A673 (cell line): ENCODE results near the gene PIP4K2C. TPM values are rescaled to one million over a fixed set of nuclear protein-coding genes. Genes with fewer than 3 reads are reported as not detected.

Source experiments
- BruUV-seq: library from RNA; stranded (reverse); fragments of 400-500 nt; replicated peaks from 2 replicates; lab custom pipeline; 2021; lab: Mats Ljungman, UMichigan
- CTCF ChIA-PET: fragments of 300-600 bp; sonication (Branson Sonifier 250); formaldehyde crosslinking; loops from one replicate; lab custom pipeline; 2022; ENCODE audit warnings: antibody characterized with exemption; lab: Charles Lee
- POLR2A ChIA-PET: fragments of 300-600 bp; sonication (Branson Sonifier 250); formaldehyde crosslinking; loops from one replicate; lab custom pipeline; 2022; ENCODE audit warnings: antibody characterized with exemption; ENCODE audit not compliant: low non-redundant PET; lab: Charles Lee
- DNase-seq: peaks from one replicate; pipeline ENCODE4 v3.0.0-alpha.2; 2015; ENCODE audit warnings: low spot score
- H3K27ac ChIP-seq: fragments of 200-600 bp; sonication (generic); 2 replicates; pipeline ENCODE4 v1.5.1; 2016; ENCODE audit warnings: mixed run types, low read depth, mild to moderate bottlenecking, mixed read lengths, antibody characterized with exemption, low read length; ENCODE audit not compliant: poor library complexity, severe bottlenecking
- H3K27me3 ChIP-seq: fragments of 200-600 bp; sonication (generic); replicated peaks from 2 replicates; pipeline ENCODE4 v1.6.1; 2017; ENCODE audit warnings: mixed run types, low read depth, mild to moderate bottlenecking, mixed read lengths, antibody characterized with exemption, low read length; ENCODE audit not compliant: insufficient read depth, poor library complexity
- H3K36me3 ChIP-seq: fragments of 200-600 bp; sonication (generic); 2 replicates; pipeline ENCODE4 v1.6.1; 2016; ENCODE audit warnings: mixed run types, mild to moderate bottlenecking, mixed read lengths, antibody characterized with exemption, low read length; ENCODE audit not compliant: insufficient read depth, poor library complexity, severe bottlenecking
- H3K4me1 ChIP-seq: fragments of 200-600 bp; sonication (generic); 2 replicates; pipeline ENCODE4 v1.6.1; 2017; ENCODE audit warnings: mixed run types, mild to moderate bottlenecking, mixed read lengths, antibody characterized with exemption, low read length; ENCODE audit not compliant: insufficient read depth, poor library complexity, severe bottlenecking
- H3K4me3 ChIP-seq: fragments of 200-600 bp; sonication (generic); 2 replicates; pipeline ENCODE4 v1.5.1; 2016; ENCODE audit warnings: low read depth, mixed run types, mild to moderate bottlenecking, mixed read lengths, low read length; ENCODE audit not compliant: poor library complexity, severe bottlenecking
- H3K9me3 ChIP-seq: fragments of 200-600 bp; sonication (generic); 2 replicates; pipeline ENCODE4 v1.6.1; 2016; ENCODE audit warnings: mixed run types, low read depth, mild to moderate bottlenecking, mixed read lengths, antibody characterized with exemption, low read length; ENCODE audit not compliant: poor library complexity, severe bottlenecking
- CTCF ChIP-seq: fragments of 300-800, 200-600 bp; sonication (generic); conservative IDR thresholded peaks from 2 replicates; pipeline ENCODE4 v1.5.1; 2017; ENCODE audit warnings: low read depth, mild to moderate bottlenecking, antibody characterized with exemption, low read length, moderate library complexity, mixed read lengths
- EZH2 ChIP-seq: fragments of 200-600 bp; sonication (generic); IDR thresholded peaks from 2 replicates; pipeline ENCODE4 v1.6.1; 2017; ENCODE audit warnings: borderline replicate concordance, low read depth, mild to moderate bottlenecking, mixed read lengths, antibody characterized with exemption, low read length; ENCODE audit not compliant: poor library complexity, severe bottlenecking
- intact Hi-C: fragments of 100-400 bp; cut with micrococcal nuclease; formaldehyde crosslinking; loops from one replicate; pipeline ENCODE4 v1.10.0; 2022; ENCODE audit not compliant: unreplicated experiment
- total RNA-seq: library from RNA; stranded (reverse); gene quantifications from 2 replicates; pipeline ENCODE4 v1.2.3, GENCODE V29; 2021

The PIP4K2C gene
- total RNA-seq, 1 experiment from 2014 or later, result 34.9 TPM

- TF ChIP-seq CTCF, result no peak
- no peak for TF ChIP-seq EZH2
- BruUV-seq, result no TSS peak
- POLR2A ChIA-PET, result no interaction called here
- Histone ChIP-seq H3K27me3 (no peaks in the 10 kb centered on the region), H3K9me3 (no peaks in the 10 kb centered on the region), H3K27ac (no peak overlapping the region), H3K36me3 (no peaks in the 10 kb centered on the region), H3K4me1 (peaks cover 11% of the 10 kb centered on the region), H3K4me3 (no peak overlapping the region)
- intact Hi-C loops, result no loop called here
- no peak for DNase-seq
- CTCF ChIA-PET, result no interaction called here
Observed at GRCh38 chr12:57554453-57554852, 36.5 kb upstream of the PIP4K2C start.

DNA sequence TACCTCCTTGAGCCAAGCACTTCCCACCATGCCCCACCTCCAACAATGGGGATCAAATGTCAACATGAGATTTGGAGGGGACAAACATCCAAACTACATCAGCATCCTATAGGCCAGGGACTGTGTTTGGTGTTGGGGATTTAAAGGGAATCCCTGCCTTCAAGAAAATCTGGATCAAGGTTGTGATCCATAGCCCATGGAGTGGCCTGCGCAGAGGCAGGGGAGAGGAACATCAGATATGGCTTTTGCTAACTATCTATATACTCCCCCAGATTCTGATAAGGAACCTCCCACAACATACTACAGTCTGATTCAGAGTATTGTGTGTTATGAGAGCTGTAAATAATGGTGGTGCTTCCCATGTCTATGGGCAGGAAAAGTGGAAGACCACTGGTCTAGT is 36.1 kb upstream of the PIP4K2C start:
- H3K9me3 ChIP-seq, result no peaks in the 10 kb centered on the region
- no peak overlapping the region for H3K27ac ChIP-seq
- intact Hi-C loops, result no loop called here
- POLR2A ChIA-PET, result no interaction called here
- H3K4me3 ChIP-seq, result no peak overlapping the region
- peaks cover 11% of the 10 kb centered on the region for H3K4me1 ChIP-seq
- BruUV-seq, result no TSS peak
- no peaks in the 10 kb centered on the region for H3K27me3 ChIP-seq
- TF ChIP-seq CTCF (no peak), EZH2 (no peak)
- no peak for DNase-seq
- no peaks in the 10 kb centered on the region for H3K36me3 ChIP-seq
- CTCF ChIA-PET, result no interaction called here

GRCh38 chr12:57558864-57559263 is 32.1 kb upstream of the PIP4K2C start:
- Histone ChIP-seq H3K4me1 (peaks cover under 1% of the 10 kb centered on the region), H3K4me3 (no peak overlapping the region), H3K36me3 (no peaks in the 10 kb centered on the region), H3K9me3 (no peaks in the 10 kb centered on the region), H3K27me3 (no peaks in the 10 kb centered on the region), H3K27ac (no peak overlapping the region)
- CTCF ChIA-PET, result no interaction called here
- TF ChIP-seq CTCF (no peak), EZH2 (no peak)
- BruUV-seq, result no TSS peak
- intact Hi-C loops, result no loop called here
- no peak for DNase-seq
- POLR2A ChIA-PET, result no interaction called here
